HCT116 (cell line): Measurements from ENCODE around the gene OCA2.

Experiments
- CTCF ChIP-seq, 3 experiments: fragments of 200-600 bp in 1 of 3; sonication (generic) in 1 of 3; IDR thresholded peaks in 2 of 3; conservative IDR thresholded peaks in 1 of 3; 2 replicates each; pipeline ENCODE4 v1.5.1; 2012 to 2017; ENCODE audit warnings: low read depth in 2 of 3, low read length in 2 of 3, antibody characterized with exemption in 1 of 3, borderline replicate concordance in 1 of 3, control low read depth in 1 of 3, mild to moderate bottlenecking in 1 of 3, mixed read lengths in 1 of 3, mixed run types in 1 of 3, moderate library complexity in 1 of 3; ENCODE audit not compliant: insufficient read depth in 1 of 3
- POLR2A ChIP-seq: IDR thresholded peaks from 2 replicates; pipeline ENCODE4 v1.7.0; 2011; ENCODE audit warnings: borderline replicate concordance; ENCODE audit not compliant: insufficient read depth, insufficient read length; ENCODE audit errors: extremely low read depth
- POLR2AphosphoS5 ChIP-seq: IDR thresholded peaks from 2 replicates; pipeline ENCODE4 v1.6.1; 2011; ENCODE audit warnings: mild to moderate bottlenecking, low read depth, low read length, moderate library complexity

- TF ChIP-seq POLR2A (no peak), CTCF (IDR thresholded peaks at IDR 0.05 in 2 of 3, conservative IDR thresholded peaks at IDR 0.05 in 1 of 3; ENCODE audit: borderline replicate concordance in 1 of 3, insufficient read depth in 1 of 3, low read depth in 2 of 3, low read length in 2 of 3) (no peak), POLR2AphosphoS5 (no peak)
Measured at GRCh38 chr15:28127036-28127435, 27.9 kb upstream of the OCA2 start.
